ENCODE measurements around the gene POLE.

Gene POLE

GRCh38 chr12:132625731-132626430, 61.3 kb downstream of the POLE start:
- no peak for DNase-seq

GRCh38 chr12:132624910-132625630, 62.1 kb downstream of the POLE start:
- no peak for DNase-seq

- DNase-seq: no peak
These were observed 62.8 kb downstream of the POLE start for GRCh38 chr12:132624186-132624855.

DNA sequence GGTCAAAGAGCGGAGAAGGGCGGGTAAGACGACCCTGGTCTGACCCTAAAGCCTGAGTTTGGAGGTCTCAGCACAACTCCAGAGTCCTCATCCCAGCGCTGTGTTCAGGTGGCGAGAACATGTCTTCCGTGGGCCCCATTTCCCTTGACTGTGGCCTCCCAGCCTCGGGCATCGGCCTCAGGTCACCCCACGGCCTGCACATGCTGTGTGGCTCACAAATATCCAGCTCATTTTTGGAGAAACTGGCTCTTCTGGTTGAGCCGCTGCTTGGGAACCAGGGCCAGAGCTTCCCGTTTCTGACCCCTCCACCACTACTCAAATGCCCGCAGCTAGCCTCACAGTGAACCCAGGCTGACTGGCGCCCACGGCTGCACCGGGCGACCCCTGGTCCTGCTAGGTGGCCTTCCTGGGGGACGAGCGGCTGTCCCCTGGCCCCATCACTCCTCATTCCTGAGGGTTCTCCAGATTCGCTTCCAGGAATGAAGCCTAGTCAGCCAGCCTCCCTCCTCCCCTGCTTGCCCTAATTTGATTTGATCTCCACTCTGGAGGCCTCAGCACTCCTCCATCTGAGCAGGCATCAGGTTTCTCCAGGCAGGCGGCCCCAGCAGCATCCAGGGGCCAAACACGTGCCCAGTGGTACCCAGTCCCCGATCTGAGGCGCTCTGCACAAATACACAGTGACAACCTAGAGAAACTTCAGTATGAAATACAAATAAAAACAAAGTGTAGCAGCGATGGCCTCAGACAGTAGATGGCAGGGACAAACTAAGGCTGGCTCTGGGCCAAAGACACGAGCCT, 63.9 kb downstream of the POLE start:
- no peak for DNase-seq

DNA sequence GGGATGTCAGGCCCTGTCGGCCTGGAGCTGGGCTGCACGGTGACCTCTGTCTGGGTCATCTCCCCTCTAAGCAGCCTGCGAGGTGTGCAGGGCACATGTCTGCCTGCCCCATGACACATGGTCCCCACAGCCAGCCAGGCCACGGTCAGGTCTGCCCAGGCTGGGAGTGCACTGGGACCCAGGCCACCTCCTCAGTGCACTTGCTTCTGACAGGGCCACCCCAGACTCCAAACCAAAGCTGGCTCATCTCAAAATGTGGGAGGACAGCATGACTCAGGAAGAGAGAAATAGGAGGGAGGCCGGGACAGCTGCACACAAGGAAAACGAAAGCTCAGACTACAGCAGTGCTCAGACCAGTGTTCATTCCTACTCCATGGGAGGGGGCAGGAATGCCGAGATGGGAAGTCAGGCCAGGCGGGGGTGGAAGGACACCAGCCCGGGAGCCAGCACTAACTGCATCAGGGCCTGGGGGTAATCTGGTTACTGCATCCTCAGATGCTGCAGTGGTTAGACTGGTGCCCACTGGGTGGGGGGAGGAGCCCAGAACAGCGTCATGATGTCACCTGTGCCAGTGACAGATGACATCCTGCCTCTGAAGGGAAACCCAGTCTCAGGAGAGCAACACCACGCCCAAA, 64.6 kb downstream of the POLE start:
- DNase-seq: no peak

DNA sequence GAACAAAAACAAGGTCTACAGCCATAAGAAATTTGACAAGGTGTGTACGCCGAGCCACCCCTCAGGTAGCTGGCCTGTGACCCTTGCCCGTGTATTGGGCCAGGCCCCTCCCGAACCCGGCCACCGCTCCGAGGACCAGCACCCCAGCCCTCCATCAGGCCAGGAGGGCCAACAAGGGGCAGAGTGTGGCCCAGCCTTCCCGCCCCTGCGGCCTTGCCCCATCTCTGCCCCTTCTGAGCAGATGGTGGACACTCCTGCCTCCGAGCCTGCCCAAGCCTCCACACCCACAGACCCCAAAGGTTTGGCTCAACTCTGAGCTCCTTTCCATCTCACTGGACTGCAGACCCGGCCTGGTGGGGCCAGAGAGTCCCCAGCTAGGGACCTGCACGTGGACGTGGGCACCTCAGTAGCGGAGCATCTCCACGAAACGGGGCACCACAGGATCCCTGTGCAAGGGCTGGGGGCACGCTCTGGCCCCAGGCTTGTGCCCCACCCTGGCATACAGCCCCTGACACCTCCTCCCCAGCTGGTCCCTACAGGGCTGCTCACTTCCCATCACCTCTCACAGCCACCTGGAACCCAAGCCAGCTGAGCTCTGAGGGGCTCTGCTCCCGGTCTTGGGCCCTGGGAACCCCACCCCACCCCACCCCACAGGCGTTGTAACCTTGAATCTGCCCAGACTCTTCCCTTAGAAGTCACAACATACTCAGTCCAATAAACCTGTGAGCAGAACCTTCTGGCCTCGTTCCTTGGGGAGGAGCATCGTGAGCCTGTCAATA, 65.3 kb downstream of the POLE start:
- DNase-seq: no peak

DNA sequence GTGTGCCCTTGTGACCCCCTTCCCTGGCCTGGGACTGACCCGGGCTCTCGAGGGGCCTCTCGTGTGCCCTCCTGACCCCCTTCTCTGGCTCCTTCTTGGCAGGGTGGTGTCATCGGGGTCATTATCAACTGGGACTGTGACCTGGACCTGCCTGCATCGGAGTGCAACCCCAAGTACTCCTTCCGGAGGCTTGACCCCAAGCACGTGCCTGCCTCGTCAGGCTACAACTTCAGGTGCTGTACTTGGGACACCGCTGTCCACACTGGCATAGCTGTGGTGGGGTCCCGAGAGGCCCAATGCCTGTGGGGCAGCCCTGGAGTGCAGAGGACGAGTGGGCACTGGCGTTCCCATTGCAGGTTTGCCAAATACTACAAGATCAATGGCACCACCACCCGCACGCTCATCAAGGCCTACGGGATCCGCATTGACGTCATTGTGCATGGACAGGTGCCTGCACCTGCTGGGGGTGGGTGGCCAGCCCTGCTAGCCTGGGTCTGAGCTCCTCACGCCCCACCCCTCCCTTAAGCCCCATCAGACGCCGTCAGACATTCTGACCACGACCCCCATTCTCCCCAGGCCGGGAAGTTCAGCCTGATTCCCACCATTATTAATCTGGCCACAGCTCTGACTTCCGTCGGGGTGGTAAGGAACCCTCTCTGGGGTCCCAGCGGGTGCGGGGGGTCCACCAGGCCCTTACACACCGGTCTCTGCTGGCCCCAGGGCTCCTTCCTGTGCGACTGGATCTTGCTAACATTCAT, 66.1 kb downstream of the POLE start:
- DNase-seq: no peak

DNA sequence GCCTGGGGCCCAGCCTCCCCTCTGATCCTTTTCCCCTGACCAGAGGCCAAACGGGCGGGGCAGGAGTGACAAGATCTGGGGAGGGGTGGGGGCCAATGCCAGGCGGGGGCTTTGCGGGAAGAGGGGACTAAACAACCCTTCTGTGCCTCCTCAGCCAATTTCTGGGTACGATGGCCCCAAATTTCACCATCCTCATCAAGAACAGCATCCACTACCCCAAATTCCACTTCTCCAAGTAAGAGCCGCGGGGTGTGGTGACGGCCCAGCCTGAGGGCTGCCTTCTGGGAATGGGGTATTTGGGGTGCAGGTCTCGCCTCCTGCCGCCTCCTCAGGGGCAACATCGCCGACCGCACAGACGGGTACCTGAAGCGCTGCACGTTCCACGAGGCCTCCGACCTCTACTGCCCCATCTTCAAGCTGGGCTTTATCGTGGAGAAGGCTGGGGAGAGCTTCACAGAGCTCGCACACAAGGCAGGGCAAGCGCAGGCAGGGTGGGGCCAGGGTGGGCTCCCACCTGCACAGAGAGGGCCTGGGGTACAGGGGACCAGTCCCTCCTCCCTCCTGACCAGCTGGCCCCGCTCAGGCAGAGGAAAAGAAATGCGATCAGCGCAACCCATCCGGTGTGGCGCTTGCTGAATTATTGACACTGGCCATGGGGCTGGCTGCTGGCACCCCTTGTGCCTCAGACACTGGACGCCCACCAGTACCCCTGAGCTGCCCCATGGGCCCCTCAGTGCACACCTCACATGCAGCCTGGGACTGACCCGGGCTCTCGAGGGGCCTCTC, 66.8 kb downstream of the POLE start:
- no peak for DNase-seq

DNA sequence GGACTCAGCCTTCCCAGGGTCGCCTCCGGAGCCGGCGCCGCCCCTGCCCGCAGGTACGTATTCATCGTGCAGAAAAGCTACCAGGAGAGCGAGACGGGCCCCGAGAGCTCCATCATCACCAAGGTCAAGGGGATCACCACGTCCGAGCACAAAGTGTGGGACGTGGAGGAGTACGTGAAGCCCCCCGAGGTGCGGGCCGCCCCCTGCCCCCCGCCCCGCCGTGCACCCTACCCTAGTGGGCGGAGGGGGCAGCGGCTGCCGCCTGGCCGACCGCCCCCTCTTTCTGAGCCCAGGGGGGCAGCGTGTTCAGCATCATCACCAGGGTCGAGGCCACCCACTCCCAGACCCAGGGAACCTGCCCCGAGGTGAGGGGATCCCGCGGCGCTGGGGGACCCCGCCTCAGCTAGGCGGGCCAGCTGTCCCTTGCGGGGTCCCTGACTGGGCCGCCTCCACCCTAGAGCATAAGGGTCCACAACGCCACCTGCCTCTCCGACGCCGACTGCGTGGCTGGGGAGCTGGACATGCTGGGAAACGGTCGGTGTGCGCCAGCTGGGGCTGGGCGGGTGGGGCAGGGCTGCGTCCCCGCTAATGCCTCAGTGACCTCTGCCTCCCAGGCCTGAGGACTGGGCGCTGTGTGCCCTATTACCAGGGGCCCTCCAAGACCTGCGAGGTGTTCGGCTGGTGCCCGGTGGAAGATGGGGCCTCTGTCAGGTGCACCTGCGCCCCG, 67.6 kb downstream of the POLE start:
- no peak for DNase-seq

GRCh38 chr12:132619071-132619385, 68.1 kb downstream of the POLE start:
- no peak for DNase-seq

- DNase-seq: no peak
These were observed 68.5 kb downstream of the POLE start, which contains the start of gene P2RX2 for GRCh38 chr12:132618683-132619043. Gene P2RX2, plus strand, starts transcription at chr12:132618776. Its CDS starts 41 bp downstream, at chr12:132618817.

DNA sequence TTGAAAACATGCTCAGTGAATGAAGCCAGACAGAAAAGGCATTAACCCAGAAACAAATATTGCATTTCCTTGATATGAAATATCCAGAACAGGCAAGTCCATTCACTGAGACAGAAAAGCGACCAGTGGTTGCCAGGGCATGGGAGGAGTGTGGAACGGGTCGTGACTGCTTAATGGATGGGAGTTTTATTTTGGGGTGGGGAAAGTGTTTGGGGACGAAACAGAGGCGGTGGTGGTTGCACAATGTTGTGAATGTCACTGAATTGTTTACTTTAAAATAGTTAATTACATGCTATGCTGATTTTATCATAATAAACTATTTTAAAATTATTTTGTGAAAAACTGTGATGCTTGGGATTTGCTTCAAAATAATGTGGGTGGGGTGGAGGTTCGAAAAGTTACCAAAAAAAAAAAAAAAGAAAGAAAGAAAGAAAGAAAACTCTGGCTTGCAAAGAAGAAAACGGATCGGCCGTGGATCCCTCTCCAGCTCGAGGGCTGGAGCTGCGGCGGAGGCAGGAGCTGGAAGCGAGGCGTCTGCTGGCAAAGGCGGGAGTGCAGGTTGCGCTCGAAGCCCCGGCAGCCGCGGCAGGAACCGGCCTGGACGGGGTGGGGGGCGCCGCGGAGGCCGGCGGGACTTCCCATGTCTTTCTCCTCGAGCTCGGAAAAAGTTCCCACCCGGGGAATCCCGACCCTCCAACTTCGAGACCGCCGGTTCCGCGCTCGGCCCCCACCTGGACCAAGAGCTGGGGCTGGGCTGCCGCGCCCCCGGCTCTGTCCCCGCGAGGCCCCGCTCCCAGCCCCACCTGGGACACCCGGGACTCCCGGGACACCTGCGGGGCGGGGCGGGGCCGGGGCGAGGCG, 69.1 kb downstream of the POLE start:
- DNase-seq: no peak

- DNase-seq: no peak
These were observed 69.9 kb downstream of the POLE start for GRCh38 chr12:132617135-132617701.

GRCh38 chr12:132615579-132616038, 71.5 kb downstream of the POLE start:
- DNase-seq: no peak

GRCh38 chr12:132614861-132615578, 72.1 kb downstream of the POLE start:
- peak; percentile 73 to 75 for DNase-seq

GRCh38 chr12:132614029-132614428, 73.1 kb downstream of the POLE start:
- DNase-seq: no peak

- no peak for DNase-seq
These were observed 75.5 kb downstream of the POLE start for GRCh38 chr12:132611620-132612019.

Measured in activated CD4-positive, alpha-beta T cell treated with anti-CD3 and anti-CD28 coated beads, Interleukin-2, amount 50 U/mL, for 4 hours (primary cell).